ENCODE results near the gene TRAF1. TPM values are rescaled to one million over a fixed set of nuclear protein-coding genes. Genes with fewer than 3 reads are reported as not detected.

TRAF1 gene
- total RNA-seq, 2 experiments from 2014 or later = 97.1 to 102 TPM

GRCh38 chr9:120861935-120862334 is 64.7 kb downstream of the TRAF1 start:
- Mint-ChIP-seq H3K9me3 (no peaks in the 10 kb centered on the region), H3K27me3 (no peaks in the 10 kb centered on the region), H3K4me1 (peaks cover 8% of the 10 kb centered on the region), H3K4me3 (no peak overlapping the region), H3K27ac (peak overlapping the region; percentile 15), H3K36me3 (peaks cover 23% of the 10 kb centered on the region)
- ATAC-seq (ENCODE audit: low read depth) (no peak), DNase-seq (no peak)
- POLR2A ChIA-PET = no interaction called here

- POLR2A ChIA-PET = no interaction called here
- no peak overlapping the region for H3K4me3 Mint-ChIP-seq
- peaks cover 28% of the 10 kb centered on the region for H3K36me3 Mint-ChIP-seq
These were observed 66.5 kb downstream of the TRAF1 start for GRCh38 chr9:120860083-120860482.

DNA sequence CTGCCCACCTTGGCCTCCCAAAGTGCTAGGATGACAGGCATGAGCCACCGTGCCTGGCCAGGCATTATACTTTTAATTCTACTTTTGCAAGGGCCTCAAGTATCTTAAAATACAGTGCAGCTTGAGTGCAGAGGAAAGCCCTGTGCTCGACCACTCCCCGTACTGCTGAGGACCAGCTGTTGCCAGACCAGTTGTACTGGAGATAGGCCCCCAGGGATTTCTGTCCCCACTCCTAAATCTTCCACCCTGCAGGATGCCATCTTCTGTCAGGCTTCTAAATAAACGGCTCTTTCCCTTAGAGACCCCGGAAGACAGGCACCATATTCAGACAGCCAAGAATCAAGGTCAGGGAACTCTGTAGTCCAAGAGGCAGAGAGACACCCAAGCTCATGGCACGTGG is 67.2 kb downstream of the TRAF1 start:
- H3K36me3 Mint-ChIP-seq = peaks cover 30% of the 10 kb centered on the region
- H3K27ac Mint-ChIP-seq = no peak overlapping the region
- ATAC-seq (ENCODE audit: low read depth) (no peak), DNase-seq (no peak)
- H3K27me3 Mint-ChIP-seq = no peaks in the 10 kb centered on the region
- POLR2A ChIA-PET = interaction anchor here (0.7 to 3.9 kb wide), 2 partner anchors 9 to 16 kb away, joined by 4 to 13 read pairs; no protein-coding TSS in a partner anchor
- H3K4me3 Mint-ChIP-seq = no peak overlapping the region
- H3K4me1 Mint-ChIP-seq = peaks cover 4% of the 10 kb centered on the region
- no peaks in the 10 kb centered on the region for H3K9me3 Mint-ChIP-seq

More at GRCh38 chr9:120860083-120860482, 66.5 kb downstream of the TRAF1 start:
- Mint-ChIP-seq H3K4me1 (peaks cover 4% of the 10 kb centered on the region), H3K9me3 (no peaks in the 10 kb centered on the region), H3K27me3 (no peaks in the 10 kb centered on the region), H3K27ac (no peak overlapping the region)
- DNase-seq = no peak
- ATAC-seq (ENCODE audit: low read depth) = no peak

GRCh38 chr9:120857902-120858301 is 68.7 kb downstream of the TRAF1 start:
- H3K27me3 Mint-ChIP-seq = no peaks in the 10 kb centered on the region
- no peak for DNase-seq

GRCh38 chr9:120857481-120857880 is 69.1 kb downstream of the TRAF1 start:
- ATAC-seq (ENCODE audit: low read depth) = no peak
- Mint-ChIP-seq H3K27me3 (no peaks in the 10 kb centered on the region), H3K36me3 (peaks cover 28% of the 10 kb centered on the region), H3K4me1 (peaks cover 6% of the 10 kb centered on the region), H3K27ac (peak overlapping the region; percentile 68), H3K4me3 (no peak overlapping the region), H3K9me3 (no peaks in the 10 kb centered on the region)
- POLR2A ChIA-PET = interaction anchor here (3.9 kb wide), 1 partner anchor 11 kb away, joined by 13 read pairs; no protein-coding TSS in a partner anchor
- no peak for DNase-seq

More at GRCh38 chr9:120857902-120858301, 68.7 kb downstream of the TRAF1 start:
- H3K27ac Mint-ChIP-seq = no peak overlapping the region
- H3K4me3 Mint-ChIP-seq = no peak overlapping the region
- POLR2A ChIA-PET = interaction anchor here (3.9 kb wide), 1 partner anchor 10 kb away, joined by 13 read pairs; no protein-coding TSS in a partner anchor
- peaks cover 27% of the 10 kb centered on the region for H3K36me3 Mint-ChIP-seq
- H3K4me1 Mint-ChIP-seq = peaks cover 4% of the 10 kb centered on the region
- ATAC-seq (ENCODE audit: low read depth) = no peak
- H3K9me3 Mint-ChIP-seq = no peaks in the 10 kb centered on the region

GRCh38 chr9:120856700-120857099 is 69.9 kb downstream of the TRAF1 start:
- Mint-ChIP-seq H3K9me3 (no peaks in the 10 kb centered on the region), H3K27ac (no peak overlapping the region), H3K4me1 (peaks cover 6% of the 10 kb centered on the region), H3K27me3 (no peaks in the 10 kb centered on the region), H3K4me3 (no peak overlapping the region), H3K36me3 (peaks cover 25% of the 10 kb centered on the region)
- ATAC-seq (ENCODE audit: low read depth) = no peak
- DNase-seq = no peak
- POLR2A ChIA-PET = interaction anchor here (1.2 to 3.9 kb wide), 2 partner anchors 10 to 11 kb away, joined by 3 to 13 read pairs; no protein-coding TSS in a partner anchor

GRCh38 chr9:120855827-120856670 is 70.5 kb downstream of the TRAF1 start:
- Mint-ChIP-seq H3K36me3 (peaks cover 24% of the 10 kb centered on the region), H3K4me3 (no peak overlapping the region), H3K27ac (no peak overlapping the region), H3K27me3 (no peaks in the 10 kb centered on the region), H3K9me3 (no peaks in the 10 kb centered on the region), H3K4me1 (peaks cover 6% of the 10 kb centered on the region)
- POLR2A ChIA-PET = interaction anchor here (0.6 to 3.9 kb wide), 3 partner anchors 9 to 12 kb away, joined by 3 to 13 read pairs (median 3); no protein-coding TSS in a partner anchor
- DNase-seq = no peak
- no peak for ATAC-seq (ENCODE audit: low read depth)

DNA sequence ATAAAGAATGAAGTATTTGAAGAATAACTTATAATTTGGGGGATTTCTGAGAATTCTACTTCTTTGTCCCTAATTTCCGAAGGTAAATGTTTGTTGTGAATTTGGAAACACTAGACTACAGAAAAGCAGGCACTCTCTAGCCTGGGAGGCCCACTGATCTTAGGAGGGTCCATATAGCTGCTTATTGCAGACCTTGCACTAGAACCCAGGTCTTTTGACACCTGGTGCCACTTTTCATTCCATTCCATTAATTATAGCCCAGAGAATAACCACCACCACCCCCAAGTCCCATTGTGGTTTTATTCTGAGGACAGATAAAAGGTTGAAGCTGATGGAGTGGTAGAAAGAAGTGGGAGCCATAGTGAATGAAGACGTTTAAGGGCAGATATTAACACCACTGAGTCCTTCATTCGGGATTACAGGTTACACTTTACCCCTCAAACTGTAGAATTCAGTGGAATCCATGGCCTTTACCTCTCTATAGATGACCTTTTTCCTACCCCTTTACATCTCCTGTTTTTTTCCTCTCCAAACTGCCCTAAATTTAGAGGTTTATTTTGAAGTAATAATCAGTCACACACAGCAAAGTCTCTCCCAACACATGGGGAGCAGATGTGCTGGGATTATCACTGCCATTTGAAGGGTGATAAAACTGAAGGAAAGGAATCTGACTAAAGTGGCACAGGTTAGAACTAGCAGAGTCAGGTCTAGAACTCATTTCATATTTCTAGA is 71.8 kb downstream of the TRAF1 start:
- H3K4me3 Mint-ChIP-seq = no peak overlapping the region
- no peaks in the 10 kb centered on the region for H3K27me3 Mint-ChIP-seq
- H3K9me3 Mint-ChIP-seq = no peaks in the 10 kb centered on the region
- H3K27ac Mint-ChIP-seq = peak overlapping the region; percentile 39
- peaks cover 6% of the 10 kb centered on the region for H3K4me1 Mint-ChIP-seq
- H3K36me3 Mint-ChIP-seq = peaks cover 25% of the 10 kb centered on the region
- ATAC-seq (ENCODE audit: low read depth) (no peak), DNase-seq (no peak)
- POLR2A ChIA-PET = no interaction called here

DNA sequence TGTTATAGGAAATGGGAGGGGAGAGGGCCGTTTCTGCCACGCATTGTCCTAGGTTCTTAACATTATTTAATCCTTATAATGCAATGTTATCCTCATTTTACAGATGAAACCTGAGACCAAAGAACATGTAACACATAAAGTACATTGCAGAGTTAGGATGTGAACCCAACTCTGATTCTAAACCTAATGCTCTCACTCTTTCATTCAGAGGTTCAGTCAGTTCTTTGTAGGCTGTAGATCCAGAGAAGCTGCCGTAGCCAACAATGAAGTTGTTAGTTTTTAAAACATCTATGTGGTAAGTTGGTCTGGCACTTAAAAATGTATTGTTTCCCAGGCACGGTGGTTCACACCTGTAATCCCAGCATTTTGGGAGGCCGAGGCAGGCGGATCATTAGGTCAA is 73.4 kb downstream of the TRAF1 start:
- Mint-ChIP-seq H3K36me3 (peaks cover 27% of the 10 kb centered on the region), H3K9me3 (no peaks in the 10 kb centered on the region), H3K27ac (no peak overlapping the region), H3K4me3 (no peak overlapping the region), H3K4me1 (peaks cover 5% of the 10 kb centered on the region), H3K27me3 (no peaks in the 10 kb centered on the region)
- no peak for DNase-seq
- no peak for ATAC-seq (ENCODE audit: low read depth)
- POLR2A ChIA-PET = interaction anchor here (1.4 kb wide), 1 partner anchor 9 kb away, joined by 6 read pairs; no protein-coding TSS in a partner anchor

Other genes with a start within 250 kb of the TRAF1 start
- 10 to 100 TPM; 10.3 to 11.0 TPM for gene MEGF9, start 212.3 kb downstream of the TRAF1 start, total RNA-seq
- 10 to 100 TPM; 80.5 to 87.8 TPM for gene FBXW2, start 133.4 kb downstream of the TRAF1 start, total RNA-seq
- gene PSMD5, start 83.9 kb downstream of the TRAF1 start, total RNA-seq = 10 to 100 TPM; 42.6 to 57.4 TPM
- 100 to 1,000 TPM; 248 to 253 TPM for gene PHF19, start 49.6 kb downstream of the TRAF1 start, total RNA-seq
- gene C5, start 123.5 kb upstream of the TRAF1 start, total RNA-seq = 1 to 10 TPM; 2.8 to 3.5 TPM
- 10 to 100 TPM; 92.3 to 94.6 TPM for gene CNTRL, start 148.2 kb upstream of the TRAF1 start, total RNA-seq